HEK293 (cell line): ENCODE data around the gene UBE2Q1.

Experiments
- CTCF ChIP-seq: fragments of 450-650 bp; formaldehyde crosslinking; IDR thresholded peaks from 2 replicates; pipeline ENCODE4 v1.5.1; 2016; ENCODE audit warnings: missing biosample characterization, missing genetic modification characterization
- PRDM1 ChIP-seq: fragments of 450-650 bp; formaldehyde crosslinking; IDR thresholded peaks from 2 replicates; pipeline ENCODE4; 2016; ENCODE audit warnings: missing biosample characterization, missing genetic modification characterization
- TRIM28 ChIP-seq: IDR thresholded peaks from 2 replicates; pipeline ENCODE4 v1.6.1; 2011; ENCODE audit warnings: low read length, control low read depth, borderline replicate concordance
- ZEB2 ChIP-seq: fragments of 450-650 bp; formaldehyde crosslinking; IDR thresholded peaks from 2 replicates; pipeline ENCODE4 v1.5.1; 2016; ENCODE audit warnings: missing biosample characterization, missing genetic modification characterization
- ZNF510 ChIP-seq: fragments of 450-650 bp; formaldehyde crosslinking; IDR thresholded peaks from 2 replicates; pipeline ENCODE4 v1.5.1; 2018; ENCODE audit warnings: mild to moderate bottlenecking, missing genetic modification characterization, missing biosample characterization; ENCODE audit not compliant: insufficient replicate concordance
- TF ChIP-seq, protein P1 (sequence below): fragments of 450-650 bp; formaldehyde crosslinking; IDR thresholded peaks from 2 replicates; pipeline ENCODE4 v1.5.1; 2017; ENCODE audit warnings: missing biosample characterization, missing genetic modification characterization
- TF ChIP-seq, protein P2 (sequence below): fragments of 450-650 bp; formaldehyde crosslinking; IDR thresholded peaks from 2 replicates; pipeline ENCODE4 v1.5.1; 2016; ENCODE audit warnings: missing biosample characterization, missing genetic modification characterization
- TF ChIP-seq, protein P3 (sequence below): fragments of 450-650 bp; formaldehyde crosslinking; IDR thresholded peaks from 2 replicates; pipeline ENCODE4 v1.5.1; 2016; ENCODE audit warnings: missing biosample characterization, missing genetic modification characterization

DNA sequence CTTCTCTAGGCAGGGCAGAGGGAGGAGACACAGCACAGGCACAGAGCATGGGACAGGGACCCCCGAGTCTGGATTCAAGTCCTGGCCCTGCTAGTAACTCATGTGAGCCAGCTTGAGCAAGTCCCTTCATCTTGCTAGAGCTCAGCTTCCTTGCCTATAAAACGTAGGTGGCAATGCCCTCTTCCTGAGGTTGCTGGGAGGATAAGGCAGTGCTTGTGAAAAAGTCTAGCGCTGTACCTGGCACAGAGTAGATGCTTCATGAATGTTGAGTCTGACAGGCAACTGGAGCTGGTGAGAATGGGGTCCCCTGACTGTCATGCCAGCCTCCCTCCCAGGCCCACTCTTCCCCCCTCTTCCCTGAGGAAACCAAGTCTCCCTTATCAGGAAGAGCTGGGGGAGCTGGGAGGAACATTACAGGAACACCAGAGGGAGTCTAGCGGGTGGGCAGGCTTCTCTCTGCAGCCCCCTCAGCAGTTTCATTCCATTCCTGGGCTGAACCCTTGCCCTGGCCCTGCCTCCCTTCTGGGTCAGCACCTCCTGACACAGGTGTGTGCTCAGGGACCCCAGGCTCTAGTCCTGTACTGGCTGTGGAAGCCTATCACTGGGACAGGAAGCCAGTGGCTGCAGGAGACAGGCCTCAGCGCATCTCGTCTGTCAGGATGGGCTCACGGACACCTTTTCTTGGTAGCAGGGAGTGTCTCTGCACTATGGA, 19.0 kb upstream of the UBE2Q1 start:
- TF ChIP-seq CTCF (tag by site-specific recombination) = no peak
- no peak for TF ChIP-seq ZEB2 (tag by site-specific recombination)
- TF ChIP-seq, protein P1, sequence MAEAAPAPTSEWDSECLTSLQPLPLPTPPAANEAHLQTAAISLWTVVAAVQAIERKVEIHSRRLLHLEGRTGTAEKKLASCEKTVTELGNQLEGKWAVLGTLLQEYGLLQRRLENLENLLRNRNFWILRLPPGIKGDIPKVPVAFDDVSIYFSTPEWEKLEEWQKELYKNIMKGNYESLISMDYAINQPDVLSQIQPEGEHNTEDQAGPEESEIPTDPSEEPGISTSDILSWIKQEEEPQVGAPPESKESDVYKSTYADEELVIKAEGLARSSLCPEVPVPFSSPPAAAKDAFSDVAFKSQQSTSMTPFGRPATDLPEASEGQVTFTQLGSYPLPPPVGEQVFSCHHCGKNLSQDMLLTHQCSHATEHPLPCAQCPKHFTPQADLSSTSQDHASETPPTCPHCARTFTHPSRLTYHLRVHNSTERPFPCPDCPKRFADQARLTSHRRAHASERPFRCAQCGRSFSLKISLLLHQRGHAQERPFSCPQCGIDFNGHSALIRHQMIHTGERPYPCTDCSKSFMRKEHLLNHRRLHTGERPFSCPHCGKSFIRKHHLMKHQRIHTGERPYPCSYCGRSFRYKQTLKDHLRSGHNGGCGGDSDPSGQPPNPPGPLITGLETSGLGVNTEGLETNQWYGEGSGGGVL (tag by site-specific recombination) = no peak
- TF ChIP-seq, protein P2, sequence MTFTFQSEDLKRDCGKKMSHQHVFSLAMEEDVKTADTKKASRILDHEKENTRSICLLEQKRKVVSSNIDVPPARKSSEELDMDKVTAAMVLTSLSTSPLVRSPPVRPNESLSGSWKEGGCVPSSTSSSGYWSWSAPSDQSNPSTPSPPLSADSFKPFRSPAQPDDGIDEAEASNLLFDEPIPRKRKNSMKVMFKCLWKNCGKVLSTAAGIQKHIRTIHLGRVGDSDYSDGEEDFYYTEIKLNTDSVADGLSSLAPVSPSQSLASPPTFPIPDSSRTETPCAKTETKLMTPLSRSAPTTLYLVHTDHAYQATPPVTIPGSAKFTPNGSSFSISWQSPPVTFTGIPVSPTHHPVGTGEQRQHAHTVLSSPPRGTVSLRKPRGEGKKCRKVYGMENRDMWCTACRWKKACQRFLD (tag by site-specific recombination) = no peak
- TF ChIP-seq, protein P3, sequence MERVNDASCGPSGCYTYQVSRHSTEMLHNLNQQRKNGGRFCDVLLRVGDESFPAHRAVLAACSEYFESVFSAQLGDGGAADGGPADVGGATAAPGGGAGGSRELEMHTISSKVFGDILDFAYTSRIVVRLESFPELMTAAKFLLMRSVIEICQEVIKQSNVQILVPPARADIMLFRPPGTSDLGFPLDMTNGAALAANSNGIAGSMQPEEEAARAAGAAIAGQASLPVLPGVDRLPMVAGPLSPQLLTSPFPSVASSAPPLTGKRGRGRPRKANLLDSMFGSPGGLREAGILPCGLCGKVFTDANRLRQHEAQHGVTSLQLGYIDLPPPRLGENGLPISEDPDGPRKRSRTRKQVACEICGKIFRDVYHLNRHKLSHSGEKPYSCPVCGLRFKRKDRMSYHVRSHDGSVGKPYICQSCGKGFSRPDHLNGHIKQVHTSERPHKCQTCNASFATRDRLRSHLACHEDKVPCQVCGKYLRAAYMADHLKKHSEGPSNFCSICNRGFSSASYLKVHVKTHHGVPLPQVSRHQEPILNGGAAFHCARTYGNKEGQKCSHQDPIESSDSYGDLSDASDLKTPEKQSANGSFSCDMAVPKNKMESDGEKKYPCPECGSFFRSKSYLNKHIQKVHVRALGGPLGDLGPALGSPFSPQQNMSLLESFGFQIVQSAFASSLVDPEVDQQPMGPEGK = no peak
- no peak for TF ChIP-seq TRIM28
- no peak for TF ChIP-seq ZNF510
- TF ChIP-seq PRDM1 = no peak
